ENCODE data around the gene ASPM.
"Not testable (repeated sequence)": the region's sequence is repeated elsewhere in the genome, so short reads cannot be mapped to it uniquely, and the experiment has no call there.

ASPM gene

GRCh38 chr1:197124376-197124775, 22.1 kb downstream of the ASPM start:
- in situ Hi-C loops (cut with HindIII; ENCODE audit: low sequenced_read_pairs): no loop called here
- no peak overlapping the region for H3K4me3 ChIP-seq (ENCODE audit: low read depth, low read length)
- no peak for TF ChIP-seq CTCF (IDR thresholded peaks at IDR 0.05; ENCODE audit: low read depth, low read length, missing control alignments)
- no peak for DNase-seq (ENCODE audit: low read depth)

DNA sequence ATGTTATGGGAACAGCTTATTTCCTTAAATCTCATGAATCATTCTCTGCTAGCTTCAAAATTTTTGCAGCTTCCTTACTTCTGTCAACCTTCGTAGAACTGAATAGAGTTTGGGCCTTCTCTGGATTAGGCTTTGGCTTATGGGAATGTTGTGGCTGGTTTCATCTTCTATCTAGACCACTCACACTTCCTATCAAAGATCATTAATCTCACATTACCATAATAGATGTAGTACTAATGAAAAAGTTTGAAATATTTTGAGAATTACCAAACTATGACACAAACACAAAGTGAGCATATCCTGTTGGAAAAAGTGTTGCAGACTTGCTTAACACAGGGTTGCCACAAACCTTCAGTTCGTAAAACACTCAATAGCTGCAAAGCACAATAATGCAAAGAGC, 30.3 kb downstream of the ASPM start:
- no peak for TF ChIP-seq CTCF (IDR thresholded peaks at IDR 0.05; ENCODE audit: low read depth, low read length, missing control alignments)
- no peak overlapping the region for H3K4me3 ChIP-seq (ENCODE audit: low read depth, low read length)
- DNase-seq (ENCODE audit: low read depth): no peak
- in situ Hi-C loops (cut with HindIII; ENCODE audit: low sequenced_read_pairs): no loop called here

- in situ Hi-C loops (cut with HindIII; ENCODE audit: low sequenced_read_pairs): no loop called here
- H3K4me3 ChIP-seq (ENCODE audit: low read depth, low read length): no peak overlapping the region
- TF ChIP-seq CTCF (IDR thresholded peaks at IDR 0.05; ENCODE audit: low read depth, low read length, missing control alignments): no peak
- DNase-seq (ENCODE audit: low read depth): no peak
Observed at GRCh38 chr1:197106869-197107268, 39.6 kb downstream of the ASPM start.

GRCh38 chr1:197103300-197103699, 43.2 kb downstream of the ASPM start:
- TF ChIP-seq CTCF (IDR thresholded peaks at IDR 0.05; ENCODE audit: low read depth, low read length, missing control alignments): no peak
- no peak overlapping the region for H3K4me3 ChIP-seq (ENCODE audit: low read depth, low read length)
- in situ Hi-C loops (cut with HindIII; ENCODE audit: low sequenced_read_pairs): no loop called here
- no peak for DNase-seq (ENCODE audit: low read depth)

DNA sequence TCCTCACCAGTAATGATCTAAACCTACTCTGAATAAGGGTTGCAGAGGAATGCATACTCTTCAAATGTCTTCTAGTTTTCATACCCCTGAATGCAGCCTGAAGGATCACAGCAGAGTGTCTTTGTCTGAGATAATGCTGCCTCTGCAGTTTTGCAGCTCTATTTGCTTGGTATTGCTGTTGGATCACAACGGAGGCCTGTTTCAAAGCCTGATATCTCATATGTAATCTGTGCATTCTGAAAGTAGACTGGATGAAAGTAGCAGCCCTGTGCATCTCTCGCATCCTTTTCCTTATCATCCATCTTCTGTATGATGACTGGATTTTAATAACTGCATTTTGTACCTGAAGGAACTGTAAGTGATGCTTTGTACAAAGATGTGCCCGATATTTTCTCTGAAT, 44.5 kb downstream of the ASPM start:
- TF ChIP-seq CTCF (IDR thresholded peaks at IDR 0.05; ENCODE audit: low read depth, low read length, missing control alignments): no peak
- H3K4me3 ChIP-seq (ENCODE audit: low read depth, low read length): no peak overlapping the region
- in situ Hi-C loops (cut with HindIII; ENCODE audit: low sequenced_read_pairs): no loop called here
- DNase-seq (ENCODE audit: low read depth): no peak

DNA sequence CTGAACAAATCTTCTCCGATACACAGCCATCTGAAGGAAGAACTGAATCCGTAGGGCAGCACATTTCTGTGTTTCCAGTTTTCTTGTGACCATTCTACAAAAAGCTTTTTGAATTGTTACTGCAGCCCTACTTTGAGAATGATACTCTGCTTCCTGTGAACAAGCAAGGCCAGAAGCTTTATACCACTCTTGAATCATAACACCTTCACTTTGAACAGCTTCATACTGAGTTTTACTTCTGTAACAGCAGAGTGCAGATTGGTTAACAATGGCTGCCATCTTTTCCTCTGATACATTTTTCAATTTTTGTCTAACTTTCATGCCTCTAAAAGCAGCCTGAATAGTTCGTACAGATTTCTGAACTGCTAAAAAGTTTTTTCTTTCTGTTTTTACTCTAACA, 45.8 kb downstream of the ASPM start:
- no peak for TF ChIP-seq CTCF (IDR thresholded peaks at IDR 0.05; ENCODE audit: low read depth, low read length, missing control alignments)
- no peak for DNase-seq (ENCODE audit: low read depth)
- in situ Hi-C loops (cut with HindIII; ENCODE audit: low sequenced_read_pairs): no loop called here

GRCh38 chr1:197099444-197099843, 47.0 kb downstream of the ASPM start:
- in situ Hi-C loops (cut with HindIII; ENCODE audit: low sequenced_read_pairs): no loop called here
- no peak overlapping the region for H3K4me3 ChIP-seq (ENCODE audit: low read depth, low read length)
- DNase-seq (ENCODE audit: low read depth): no peak
- no peak for TF ChIP-seq CTCF (IDR thresholded peaks at IDR 0.05; ENCODE audit: low read depth, low read length, missing control alignments)

More for the DNA sequence above, 45.8 kb downstream of the ASPM start:
- no peak overlapping the region for H3K4me3 ChIP-seq (ENCODE audit: low read depth, low read length)

- H3K4me3 ChIP-seq (ENCODE audit: low read depth, low read length); DNase-seq (ENCODE audit: low read depth); in situ Hi-C loops (cut with HindIII; ENCODE audit: low sequenced_read_pairs): not testable (repeated sequence)
Observed at GRCh38 chr1:197096971-197097370, 49.5 kb downstream of the ASPM start.

Measured in astrocyte of the cerebellum (primary cell).